Suprapubic skin (tissue), 4 donors: ENCODE data around the gene TBX10.

Experiments
- POLR2A ChIP-seq, 2 donors: fragments of 450-650 bp; IDR thresholded peaks; one replicate each; pipeline ENCODE4 v1.6.1; 2017; ENCODE audit warnings: antibody characterized with exemption in 2 of 2, mild to moderate bottlenecking in 2 of 2, moderate library complexity in 2 of 2
- POLR2AphosphoS5 ChIP-seq, 3 donors: sonication (generic); formaldehyde crosslinking; IDR thresholded peaks; one replicate each; pipeline ENCODE4 v1.6.1; 2017; ENCODE audit warnings: antibody characterized with exemption in 3 of 3

- TF ChIP-seq POLR2AphosphoS5 (IDR thresholded peaks at IDR 0.05) (no peak), POLR2A (IDR thresholded peaks at IDR 0.05) (no peak)
Measured at GRCh38 chr11:67606093-67606491, 33.5 kb downstream of the TBX10 start.
